Endometrial microvascular endothelial cells (primary cell): Measurements from ENCODE around the gene SIPA1L3. TPM values are rescaled to one million over a fixed set of nuclear protein-coding genes. Genes with fewer than 3 reads are reported as not detected.
"Not testable (repeated sequence)": the region's sequence is repeated elsewhere in the genome, so short reads cannot be mapped to it uniquely, and the experiment has no call there.

Experiments used
- in situ Hi-C: cut with HindIII; loops from 2 replicates; pipeline ENCODE4 v1.10.0; 2017; ENCODE audit warnings: low sequenced_read_pairs, low pct_unique_long_range_greater_than_20kb; ENCODE audit errors: inconsistent ontology term
- total RNA-seq: library from RNA; depleted of rRNA; stranded (reverse); fragments of >200 nt; gene quantifications from one replicate; pipeline ENCODE4 v1.2.3, GENCODE V29; 2015; ENCODE audit errors: inconsistent ontology term

SIPA1L3 gene
- total RNA-seq, 1 donor from 2014 or later: 31.5 TPM

GRCh38 chr19:38024992-38025908 lies 118.2 kb downstream of the SIPA1L3 start:
- in situ Hi-C loops: no loop called here

GRCh38 chr19:38025909-38026307 lies 118.9 kb downstream of the SIPA1L3 start:
- in situ Hi-C loops: no loop called here

- in situ Hi-C loops: no loop called here
These were observed 122.0 kb downstream of the SIPA1L3 start for GRCh38 chr19:38028913-38029510.

- in situ Hi-C loops: not testable (repeated sequence)
These were observed 123.0 kb downstream of the SIPA1L3 start for GRCh38 chr19:38030001-38030400.

GRCh38 chr19:38030686-38031422 lies 123.8 kb downstream of the SIPA1L3 start:
- in situ Hi-C loops: no loop called here

GRCh38 chr19:38031423-38031770 lies 124.4 kb downstream of the SIPA1L3 start:
- in situ Hi-C loops: no loop called here

- in situ Hi-C loops: no loop called here
These were observed 125.1 kb downstream of the SIPA1L3 start for GRCh38 chr19:38032151-38032550.

- in situ Hi-C loops: no loop called here
These were observed 125.9 kb downstream of the SIPA1L3 start for GRCh38 chr19:38032951-38033350.

GRCh38 chr19:38033658-38034491 lies 126.9 kb downstream of the SIPA1L3 start:
- in situ Hi-C loops: no loop called here

- in situ Hi-C loops: no loop called here
These were observed 127.5 kb downstream of the SIPA1L3 start for GRCh38 chr19:38034492-38034860.

GRCh38 chr19:38035515-38036495 lies 128.8 kb downstream of the SIPA1L3 start:
- in situ Hi-C loops: no loop called here

GRCh38 chr19:38036707-38037611 lies 130.0 kb downstream of the SIPA1L3 start:
- in situ Hi-C loops: no loop called here

- in situ Hi-C loops: no loop called here
These were observed 133.0 kb downstream of the SIPA1L3 start for GRCh38 chr19:38039966-38040365.

- in situ Hi-C loops: no loop called here
These were observed 135.1 kb downstream of the SIPA1L3 start for GRCh38 chr19:38042132-38042531.

- in situ Hi-C loops: no loop called here
These were observed 136.7 kb downstream of the SIPA1L3 start for GRCh38 chr19:38043649-38044144.

GRCh38 chr19:38044267-38045111 lies 137.5 kb downstream of the SIPA1L3 start:
- in situ Hi-C loops: no loop called here
